ENCODE measurements around the gene OASL.

- TF ChIP-seq POLR2A (IDR thresholded peaks at IDR 0.05; ENCODE audit: low read depth, low read length) (peak; percentile 49; the same call in 1 of the 2 replicates), SUZ12 (IDR thresholded peaks at IDR 0.05; ENCODE audit: unreplicated experiment) (no peak), CTCF (IDR thresholded peaks at IDR 0.05 in 2 of 3, conservative IDR thresholded peaks at IDR 0.05 in 1 of 3; ENCODE audit: control insufficient read depth in 2 of 3, extremely low read depth in 1 of 3, insufficient read depth in 1 of 3, low read depth in 3 of 3, low read length in 3 of 3) (no peak), DPF2 (IDR thresholded peaks at IDR 0.05) (no peak), EP300 (IDR thresholded peaks at IDR 0.05; ENCODE audit: borderline replicate concordance in 1 of 2, control insufficient read depth in 1 of 2, low read depth in 2 of 2, low read length in 2 of 2) (no peak), IKZF2 (IDR thresholded peaks at IDR 0.05) (no peak), JUND (IDR thresholded peaks at IDR 0.05; ENCODE audit: low read depth, low read length) (no peak), MAX (IDR thresholded peaks at IDR 0.05; ENCODE audit: low read depth, low read length) (no peak)
Observed at GRCh38 chr12:120999191-121000120, 39.6 kb downstream of the OASL start.

Measured in GM12878 (cell line).